BJ (cell line): ENCODE results near the gene TTC28. TPM values are rescaled to one million over a fixed set of nuclear protein-coding genes. Genes with fewer than 3 reads are reported as not detected.
"Not testable (repeated sequence)": the region's sequence is repeated elsewhere in the genome, so short reads cannot be mapped to it uniquely, and the experiment has no call there.

Source experiments
- CTCF ChIA-PET: fragments of 350-600 bp; formaldehyde crosslinking; extraction: SDS; loops from one replicate; lab custom pipeline; 2021; ENCODE audit warnings: antibody characterized with exemption, inconsistent platforms; lab: Yijun Ruan, JAX
- POLR2A ChIA-PET: fragments of 300-600 bp; sonication (Branson Sonifier 250); formaldehyde crosslinking; extraction: SDS; loops from one replicate; lab custom pipeline; 2021; ENCODE audit warnings: antibody characterized with exemption; lab: Charles Lee
- DNase-seq: peaks from one replicate; pipeline ENCODE4 v3.0.0-alpha.2; 2011; ENCODE audit warnings: low read depth
- H3K27me3 ChIP-seq: 2 replicates; pipeline ENCODE4 v1.6.0; 2011; ENCODE audit warnings: low read length; ENCODE audit not compliant: control insufficient read depth, insufficient read depth
- H3K36me3 ChIP-seq: 2 replicates; pipeline ENCODE4 v1.5.1; 2011; ENCODE audit warnings: low read length; ENCODE audit not compliant: control insufficient read depth, insufficient read depth
- H3K4me3 ChIP-seq: 2 replicates; pipeline ENCODE4 v1.5.1; 2011; ENCODE audit warnings: low read depth, mild to moderate bottlenecking, control low read depth, low read length
- polyA plus RNA-seq: library from polyadenylated mRNA; depleted of rRNA; stranded (reverse); fragments of >200 nt; gene quantifications from 2 replicates; pipeline ENCODE4 v1.2.3, GENCODE V29; 2011
- TF ChIP-seq, protein P1 (sequence below): IDR thresholded peaks from 2 replicates; pipeline ENCODE4 v1.5.1; 2011; ENCODE audit warnings: low read depth, mild to moderate bottlenecking, control low read depth, inconsistent platforms, low read length, moderate library complexity; ENCODE audit not compliant: insufficient read depth

The TTC28 gene
- polyA plus RNA-seq, 1 experiment, result 8.7 TPM

- DNase-seq, result no peak
- TF ChIP-seq, protein P1, sequence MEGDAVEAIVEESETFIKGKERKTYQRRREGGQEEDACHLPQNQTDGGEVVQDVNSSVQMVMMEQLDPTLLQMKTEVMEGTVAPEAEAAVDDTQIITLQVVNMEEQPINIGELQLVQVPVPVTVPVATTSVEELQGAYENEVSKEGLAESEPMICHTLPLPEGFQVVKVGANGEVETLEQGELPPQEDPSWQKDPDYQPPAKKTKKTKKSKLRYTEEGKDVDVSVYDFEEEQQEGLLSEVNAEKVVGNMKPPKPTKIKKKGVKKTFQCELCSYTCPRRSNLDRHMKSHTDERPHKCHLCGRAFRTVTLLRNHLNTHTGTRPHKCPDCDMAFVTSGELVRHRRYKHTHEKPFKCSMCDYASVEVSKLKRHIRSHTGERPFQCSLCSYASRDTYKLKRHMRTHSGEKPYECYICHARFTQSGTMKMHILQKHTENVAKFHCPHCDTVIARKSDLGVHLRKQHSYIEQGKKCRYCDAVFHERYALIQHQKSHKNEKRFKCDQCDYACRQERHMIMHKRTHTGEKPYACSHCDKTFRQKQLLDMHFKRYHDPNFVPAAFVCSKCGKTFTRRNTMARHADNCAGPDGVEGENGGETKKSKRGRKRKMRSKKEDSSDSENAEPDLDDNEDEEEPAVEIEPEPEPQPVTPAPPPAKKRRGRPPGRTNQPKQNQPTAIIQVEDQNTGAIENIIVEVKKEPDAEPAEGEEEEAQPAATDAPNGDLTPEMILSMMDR, result no peak
- ChIA-PET POLR2A (no interaction called here), CTCF (no interaction called here)
- H3K36me3 ChIP-seq, result no peaks in the 10 kb centered on the region
- no peaks in the 10 kb centered on the region for H3K27me3 ChIP-seq
- no peak overlapping the region for H3K4me3 ChIP-seq
Observed at GRCh38 chr22:28669387-28669786, 10.3 kb downstream of the TTC28 start.

GRCh38 chr22:28663569-28663942 lies 16.1 kb downstream of the TTC28 start:
- CTCF ChIA-PET, POLR2A ChIA-PET, H3K4me3 ChIP-seq, DNase-seq, H3K36me3 ChIP-seq, H3K27me3 ChIP-seq: not testable (repeated sequence)

DNA sequence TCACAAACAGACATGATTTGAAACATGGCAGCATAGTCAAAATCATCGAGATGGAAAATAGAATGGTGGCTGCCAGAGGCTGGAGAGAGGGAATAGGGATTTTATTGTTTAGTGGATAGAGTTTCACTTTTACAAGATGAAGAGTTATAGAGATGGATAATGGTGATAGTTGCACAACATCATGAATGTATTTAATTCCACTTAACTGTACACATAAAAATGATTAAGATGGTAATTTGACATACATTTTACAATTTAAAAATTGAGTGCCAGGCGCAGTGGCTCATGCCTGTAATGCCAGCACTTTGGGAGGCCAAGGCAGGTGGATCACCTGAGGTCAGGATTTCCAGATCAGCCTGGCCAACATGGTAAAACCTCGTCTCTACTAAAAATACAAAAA lies 21.2 kb downstream of the TTC28 start:
- Histone ChIP-seq H3K27me3 (no peaks in the 10 kb centered on the region), H3K36me3 (peaks cover 2% of the 10 kb centered on the region), H3K4me3 (no peak overlapping the region)
- TF ChIP-seq, protein P1, result no peak
- no peak for DNase-seq
- ChIA-PET POLR2A (interaction anchor here (0.5 kb wide), 1 partner anchor 20 kb away, joined by 4 read pairs; no protein-coding TSS in a partner anchor), CTCF (no interaction called here)

- no peak for DNase-seq
- POLR2A ChIA-PET, result no interaction called here
- Histone ChIP-seq H3K4me3 (no peak overlapping the region), H3K27me3 (no peaks in the 10 kb centered on the region), H3K36me3 (peaks cover 2% of the 10 kb centered on the region)
- TF ChIP-seq, protein P1, result no peak
- CTCF ChIA-PET, result no interaction called here
Observed at GRCh38 chr22:28656181-28656580, 23.5 kb downstream of the TTC28 start.

- no peaks in the 10 kb centered on the region for H3K36me3 ChIP-seq
- DNase-seq, result no peak
- TF ChIP-seq, protein P1, result no peak
- H3K4me3 ChIP-seq, result no peak overlapping the region
- no peaks in the 10 kb centered on the region for H3K27me3 ChIP-seq
- ChIA-PET POLR2A (no interaction called here), CTCF (no interaction called here)
Observed at GRCh38 chr22:28650463-28650862, 29.2 kb downstream of the TTC28 start.

GRCh38 chr22:28648792-28649191 lies 30.8 kb downstream of the TTC28 start:
- TF ChIP-seq, protein P1, result no peak
- Histone ChIP-seq H3K4me3 (no peak overlapping the region), H3K27me3 (no peaks in the 10 kb centered on the region), H3K36me3 (no peaks in the 10 kb centered on the region)
- CTCF ChIA-PET, result no interaction called here
- no peak for DNase-seq
- POLR2A ChIA-PET, result no interaction called here
